T-helper 1 cell treated with Interleukin-12 subunit alpha and Interleukin-12 subunit beta and Interleukin-4 antibody, amounts not matched to agents 30 μg/mL and 1 μg/mL, for 36 hours (primary cell): ENCODE measurements around the gene CHST11.

ENCODE experiments used
- H3K27ac Mint-ChIP-seq: one replicate; pipeline ENCODE4 v1.8.0; 2021; ENCODE audit warnings: mild to moderate bottlenecking, mixed read lengths
- H3K27me3 Mint-ChIP-seq: one replicate; pipeline ENCODE4 v1.8.0; 2021; ENCODE audit warnings: low read depth, mixed read lengths
- H3K36me3 Mint-ChIP-seq: one replicate; pipeline ENCODE4 v1.8.0; 2021; ENCODE audit warnings: low read depth, mixed read lengths
- H3K4me1 Mint-ChIP-seq: one replicate; pipeline ENCODE4 v1.8.0; 2021; ENCODE audit warnings: low read depth, mixed read lengths
- H3K4me3 Mint-ChIP-seq: one replicate; pipeline ENCODE4 v1.8.0; 2021; ENCODE audit warnings: mild to moderate bottlenecking, moderate library complexity, mixed read lengths
- H3K9me3 Mint-ChIP-seq: one replicate; pipeline ENCODE4 v1.8.0; 2021; ENCODE audit warnings: mixed read lengths

The CHST11 gene

DNA sequence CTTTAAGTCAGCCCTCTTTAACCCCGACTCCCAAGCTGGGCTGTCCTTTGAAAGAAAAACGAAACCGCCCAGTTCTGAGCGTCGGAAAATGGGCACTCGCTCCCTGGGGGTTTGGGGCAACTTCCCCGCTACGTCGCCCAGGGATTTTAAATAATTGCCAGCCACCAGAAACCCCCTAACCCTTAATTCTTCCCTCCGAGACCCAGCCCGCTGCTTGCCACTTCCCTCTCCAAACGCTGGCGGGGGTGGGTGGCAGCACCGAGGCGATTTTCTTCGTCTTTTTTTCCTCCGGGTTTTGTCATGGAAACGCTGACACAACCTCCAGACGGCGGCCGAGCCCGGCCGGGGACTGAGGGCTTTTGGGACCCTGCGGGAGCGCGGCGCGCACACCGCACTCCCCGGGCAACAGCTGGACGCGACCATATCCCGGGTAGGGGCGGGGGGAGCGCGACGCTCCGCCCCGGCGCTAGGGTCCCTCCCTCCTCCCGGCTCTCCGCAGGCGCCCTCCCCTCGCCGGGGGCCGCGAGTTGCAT lies at the start of gene CHST11:
CHST11 (plus strand) TSS at position 532 of the 533 bp plus-strand sequence.
- H3K27me3 Mint-ChIP-seq: peaks cover 8% of the 10 kb centered on the region
- H3K4me1 Mint-ChIP-seq: peaks cover 30% of the 10 kb centered on the region
- H3K4me3 Mint-ChIP-seq: peak within 1 kb of the TSS; percentile 98
- peak within 1 kb of the TSS; percentile 96 for H3K27ac Mint-ChIP-seq
- peaks cover 18% of the 10 kb centered on the region for H3K36me3 Mint-ChIP-seq
- H3K9me3 Mint-ChIP-seq: no peaks in the 10 kb centered on the region

GRCh38 chr12:104407438-104407837 lies 49.3 kb upstream of the CHST11 start:
- H3K27me3 Mint-ChIP-seq: peaks cover 13% of the 10 kb centered on the region
- H3K9me3 Mint-ChIP-seq: peaks cover 4% of the 10 kb centered on the region
- no peak overlapping the region for H3K4me3 Mint-ChIP-seq
- H3K4me1 Mint-ChIP-seq: peaks cover 2% of the 10 kb centered on the region
- no peaks in the 10 kb centered on the region for H3K36me3 Mint-ChIP-seq
- H3K27ac Mint-ChIP-seq: no peak overlapping the region

DNA sequence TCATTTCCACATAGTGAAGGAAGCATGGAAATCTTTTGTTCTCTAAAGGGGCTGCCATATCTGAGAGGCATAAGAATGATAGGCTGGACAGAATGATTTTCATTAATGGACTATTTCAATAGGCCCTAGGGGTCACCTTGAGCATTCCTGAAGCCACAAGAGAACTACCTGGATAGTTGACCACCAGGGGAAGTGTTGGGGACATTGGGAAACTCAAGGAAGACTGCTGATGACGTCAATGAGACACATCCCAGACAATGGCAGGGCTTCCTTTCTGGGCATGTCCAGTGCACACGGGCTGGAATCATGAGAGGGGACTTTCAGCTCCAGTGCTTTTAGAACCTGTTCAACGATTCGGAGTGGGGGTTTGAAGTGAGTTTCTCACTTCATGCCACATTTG lies 48.8 kb upstream of the CHST11 start:
- Mint-ChIP-seq H3K4me3 (no peak overlapping the region), H3K9me3 (peaks cover 4% of the 10 kb centered on the region), H3K27ac (no peak overlapping the region), H3K27me3 (peaks cover 13% of the 10 kb centered on the region), H3K4me1 (peaks cover 2% of the 10 kb centered on the region), H3K36me3 (no peaks in the 10 kb centered on the region)

DNA sequence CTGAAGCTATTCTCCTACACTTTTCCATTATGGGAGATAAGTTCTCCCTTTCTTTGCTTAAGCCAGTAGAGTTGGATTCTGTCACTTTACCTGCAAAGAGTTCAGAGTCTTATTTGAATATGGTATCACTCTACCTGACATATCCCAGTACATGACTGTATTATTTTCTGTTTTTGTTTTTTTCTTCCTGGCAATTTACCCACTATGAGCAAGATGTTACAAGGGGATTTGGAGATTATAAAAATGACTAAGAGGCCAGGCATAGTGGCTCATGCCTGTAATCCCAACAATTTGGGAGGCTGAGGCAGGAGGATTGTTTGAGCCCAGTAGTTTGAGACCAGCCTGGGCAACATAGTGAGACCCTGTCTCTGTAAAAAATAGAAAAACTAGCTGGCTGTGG lies 46.4 kb upstream of the CHST11 start:
- Mint-ChIP-seq H3K4me1 (peaks cover 2% of the 10 kb centered on the region), H3K36me3 (no peaks in the 10 kb centered on the region)

GRCh38 chr12:104410786-104411185 lies 46.0 kb upstream of the CHST11 start:
- H3K4me3 Mint-ChIP-seq: no peak overlapping the region
- peaks cover 2% of the 10 kb centered on the region for H3K4me1 Mint-ChIP-seq
- no peak overlapping the region for H3K27ac Mint-ChIP-seq
- H3K27me3 Mint-ChIP-seq: peaks cover 13% of the 10 kb centered on the region
- H3K36me3 Mint-ChIP-seq: no peaks in the 10 kb centered on the region
- peaks cover 4% of the 10 kb centered on the region for H3K9me3 Mint-ChIP-seq

More for the DNA sequence above, 46.4 kb upstream of the CHST11 start:
- peaks cover 4% of the 10 kb centered on the region for H3K9me3 Mint-ChIP-seq
- no peak overlapping the region for H3K27ac Mint-ChIP-seq
- H3K27me3 Mint-ChIP-seq: peaks cover 13% of the 10 kb centered on the region
- no peak overlapping the region for H3K4me3 Mint-ChIP-seq

DNA sequence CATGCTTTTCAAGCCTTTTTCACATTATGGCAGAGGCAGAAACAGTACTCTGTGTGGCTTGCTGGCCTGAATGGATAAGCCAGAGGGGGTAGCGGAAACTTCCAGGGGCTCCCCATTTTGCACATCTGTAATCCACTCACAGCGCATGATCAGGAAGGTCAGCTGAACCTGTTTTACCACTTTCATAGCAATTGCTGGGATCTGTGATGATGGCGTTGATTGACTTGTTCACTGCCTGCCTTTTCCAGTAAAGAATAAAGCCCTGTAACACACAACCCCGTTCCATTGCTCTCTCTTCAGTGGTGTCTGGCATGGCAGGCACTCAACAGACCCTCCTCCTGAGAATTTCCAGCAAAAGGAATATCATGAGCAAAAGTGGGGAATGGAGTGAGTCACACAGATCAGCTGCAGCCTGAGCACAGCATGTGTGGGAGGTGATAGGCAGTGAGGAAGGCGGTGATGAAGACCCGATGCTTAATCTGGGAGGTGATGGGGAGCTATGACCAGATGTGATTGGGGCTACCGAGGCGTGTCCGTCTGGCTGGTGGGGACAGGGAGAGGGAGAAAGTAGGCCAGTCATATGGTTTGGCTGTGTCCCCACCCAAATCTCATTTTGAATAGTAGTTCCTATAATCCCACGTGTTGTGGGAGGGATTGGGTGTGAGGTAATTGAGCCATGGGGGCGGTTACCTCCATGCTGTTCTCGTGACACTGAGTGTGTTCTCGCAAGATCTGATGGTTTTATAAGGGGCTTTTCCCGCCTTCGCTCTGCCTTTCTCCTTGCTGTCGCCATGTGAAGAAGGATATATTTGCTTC lies 44.7 kb upstream of the CHST11 start:
- Mint-ChIP-seq H3K27ac (no peak overlapping the region), H3K36me3 (no peaks in the 10 kb centered on the region), H3K27me3 (peaks cover 13% of the 10 kb centered on the region), H3K4me1 (peaks cover 2% of the 10 kb centered on the region), H3K4me3 (no peak overlapping the region), H3K9me3 (no peaks in the 10 kb centered on the region)

DNA sequence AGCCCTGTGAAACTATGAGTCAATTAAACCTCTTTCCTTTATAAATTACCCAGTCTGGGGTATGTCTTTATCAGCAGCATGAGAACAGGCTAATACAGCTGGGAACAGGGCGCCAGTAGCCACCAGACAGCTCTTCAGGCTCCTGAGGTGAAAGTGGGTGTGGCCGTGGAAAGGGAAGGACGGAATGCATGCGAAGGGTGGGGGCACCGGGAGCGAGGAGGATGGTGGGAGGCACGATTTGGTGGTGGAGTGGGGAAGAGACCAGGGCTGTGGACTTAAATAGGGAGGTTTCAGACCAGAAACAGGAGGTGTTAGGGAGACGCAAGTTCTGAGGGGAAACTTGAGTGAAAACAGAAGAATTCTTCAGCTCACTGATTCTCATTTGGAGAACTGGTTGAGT lies 44.1 kb upstream of the CHST11 start:
- H3K27me3 Mint-ChIP-seq: peaks cover 8% of the 10 kb centered on the region
- no peak overlapping the region for H3K4me3 Mint-ChIP-seq
- no peak overlapping the region for H3K27ac Mint-ChIP-seq
- no peaks in the 10 kb centered on the region for H3K9me3 Mint-ChIP-seq
- H3K36me3 Mint-ChIP-seq: no peaks in the 10 kb centered on the region
- peaks cover 2% of the 10 kb centered on the region for H3K4me1 Mint-ChIP-seq

- H3K36me3 Mint-ChIP-seq: no peaks in the 10 kb centered on the region
- no peaks in the 10 kb centered on the region for H3K9me3 Mint-ChIP-seq
- no peak overlapping the region for H3K27ac Mint-ChIP-seq
- H3K4me3 Mint-ChIP-seq: no peak overlapping the region
- peaks cover 2% of the 10 kb centered on the region for H3K4me1 Mint-ChIP-seq
- H3K27me3 Mint-ChIP-seq: peaks cover 4% of the 10 kb centered on the region
These were observed 43.4 kb upstream of the CHST11 start for GRCh38 chr12:104413330-104413729.

- no peaks in the 10 kb centered on the region for H3K9me3 Mint-ChIP-seq
- H3K27me3 Mint-ChIP-seq: no peaks in the 10 kb centered on the region
- H3K27ac Mint-ChIP-seq: no peak overlapping the region
These were observed 42.0 kb upstream of the CHST11 start for GRCh38 chr12:104414581-104415341.

GRCh38 chr12:104415342-104415980 lies 41.3 kb upstream of the CHST11 start:
- Mint-ChIP-seq H3K9me3 (no peaks in the 10 kb centered on the region), H3K27ac (no peak overlapping the region), H3K4me3 (no peak overlapping the region), H3K27me3 (no peaks in the 10 kb centered on the region), H3K36me3 (no peaks in the 10 kb centered on the region), H3K4me1 (peaks cover 2% of the 10 kb centered on the region)

More at GRCh38 chr12:104414581-104415341, 42.0 kb upstream of the CHST11 start:
- H3K4me1 Mint-ChIP-seq: peaks cover 2% of the 10 kb centered on the region
- no peak overlapping the region for H3K4me3 Mint-ChIP-seq
- no peaks in the 10 kb centered on the region for H3K36me3 Mint-ChIP-seq

DNA sequence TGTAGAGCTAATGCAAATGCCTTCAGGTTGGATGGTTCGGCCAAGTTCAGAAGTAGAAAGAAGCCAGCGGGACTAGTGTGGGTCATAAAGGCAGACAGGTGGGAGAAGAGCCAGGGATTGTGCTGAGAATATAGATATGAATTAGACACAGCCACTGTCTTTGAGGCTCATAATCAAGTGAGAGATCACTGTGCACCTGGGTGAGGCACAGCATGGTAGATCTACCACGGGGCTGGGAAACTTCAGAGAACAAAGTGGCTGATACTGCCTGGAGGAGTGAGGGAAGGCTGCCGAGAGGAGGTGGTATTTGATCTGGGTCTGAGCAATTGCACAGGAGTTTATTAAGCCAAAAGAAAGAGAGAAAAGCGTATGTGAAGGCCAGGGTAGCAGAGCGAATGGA lies 40.6 kb upstream of the CHST11 start:
- no peaks in the 10 kb centered on the region for H3K9me3 Mint-ChIP-seq

DNA sequence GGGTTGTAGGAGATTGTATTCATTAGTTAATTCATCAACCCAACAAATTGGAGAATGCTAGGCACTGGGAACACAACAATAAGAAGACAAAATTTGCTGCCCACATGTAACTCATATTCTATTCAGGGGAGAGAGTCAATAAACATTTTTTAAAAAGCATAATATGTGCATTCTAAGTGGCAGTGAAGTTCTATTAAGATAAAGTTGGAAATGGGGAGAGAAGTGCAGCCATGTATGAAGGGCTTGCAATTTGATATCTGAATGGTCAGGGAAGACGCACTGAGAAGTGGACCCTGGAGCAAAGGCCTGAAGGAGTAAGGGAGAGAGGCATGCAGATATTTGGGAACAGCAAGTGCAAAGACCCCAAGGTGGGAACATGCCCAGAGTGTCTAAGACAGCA lies 40.2 kb upstream of the CHST11 start:
- Mint-ChIP-seq H3K4me3 (no peak overlapping the region), H3K36me3 (no peaks in the 10 kb centered on the region), H3K9me3 (no peaks in the 10 kb centered on the region), H3K27me3 (no peaks in the 10 kb centered on the region), H3K4me1 (peaks cover 8% of the 10 kb centered on the region), H3K27ac (no peak overlapping the region)

More for the DNA sequence above, 40.6 kb upstream of the CHST11 start:
- Mint-ChIP-seq H3K4me1 (peaks cover 6% of the 10 kb centered on the region), H3K36me3 (no peaks in the 10 kb centered on the region), H3K27me3 (no peaks in the 10 kb centered on the region), H3K27ac (no peak overlapping the region), H3K4me3 (no peak overlapping the region)

- no peak overlapping the region for H3K4me3 Mint-ChIP-seq
- H3K27ac Mint-ChIP-seq: no peak overlapping the region
- peaks cover 6% of the 10 kb centered on the region for H3K4me1 Mint-ChIP-seq
- H3K9me3 Mint-ChIP-seq: no peaks in the 10 kb centered on the region
- H3K27me3 Mint-ChIP-seq: no peaks in the 10 kb centered on the region
- no peaks in the 10 kb centered on the region for H3K36me3 Mint-ChIP-seq
These were observed 37.0 kb upstream of the CHST11 start for GRCh38 chr12:104419717-104420116.

DNA sequence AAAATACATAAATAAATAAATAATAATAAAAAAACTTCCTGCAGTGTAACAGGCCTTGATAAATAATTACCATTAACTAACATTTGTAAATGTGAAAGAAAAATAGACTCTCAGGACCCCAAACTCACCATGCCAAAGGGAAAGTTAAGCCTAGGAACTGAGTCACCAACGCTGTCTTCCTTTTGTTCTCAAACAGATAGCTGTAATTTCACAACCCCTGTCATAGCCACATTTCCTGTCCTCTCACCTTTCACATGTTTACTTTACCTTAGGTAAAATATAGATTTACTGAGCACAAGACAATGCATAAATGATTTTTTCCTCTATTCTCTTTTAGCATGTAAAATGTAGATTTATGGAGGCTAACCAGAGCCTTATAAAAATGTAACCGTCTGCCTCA lies 35.9 kb upstream of the CHST11 start:
- H3K4me3 Mint-ChIP-seq: no peak overlapping the region
- H3K27me3 Mint-ChIP-seq: no peaks in the 10 kb centered on the region
- no peaks in the 10 kb centered on the region for H3K9me3 Mint-ChIP-seq
- no peak overlapping the region for H3K27ac Mint-ChIP-seq
- no peaks in the 10 kb centered on the region for H3K36me3 Mint-ChIP-seq
- peaks cover 6% of the 10 kb centered on the region for H3K4me1 Mint-ChIP-seq
